ENCODE measurements around the gene SEC24B.
A peak's percentile ranks its signal among the peaks of the same experiment; 100 is the strongest.
"Not testable (repeated sequence)": the region's sequence is repeated elsewhere in the genome, so short reads cannot be mapped to it uniquely, and the experiment has no call there.

SEC24B gene

DNA sequence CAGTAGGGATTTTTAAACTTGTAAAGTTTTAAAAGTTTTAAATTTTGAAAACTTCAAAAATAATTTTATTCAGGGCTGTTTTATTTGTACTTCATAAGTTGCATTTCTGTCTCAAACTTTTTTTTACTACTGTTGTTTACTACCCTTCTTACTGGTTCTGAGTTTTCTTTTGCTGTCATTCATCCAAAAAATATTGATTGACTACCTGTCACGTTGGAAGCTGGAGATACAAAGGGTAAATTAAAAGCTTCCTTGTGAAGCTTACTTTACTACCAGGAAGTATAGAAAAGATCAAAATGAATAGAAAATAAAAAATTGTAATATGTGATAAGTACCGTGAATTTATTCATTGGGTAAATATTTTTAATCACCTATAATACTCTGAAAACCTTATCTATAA is 77.1 kb downstream of the SEC24B start:
- no peak for DNase-seq (ENCODE audit: low read depth)

DNA sequence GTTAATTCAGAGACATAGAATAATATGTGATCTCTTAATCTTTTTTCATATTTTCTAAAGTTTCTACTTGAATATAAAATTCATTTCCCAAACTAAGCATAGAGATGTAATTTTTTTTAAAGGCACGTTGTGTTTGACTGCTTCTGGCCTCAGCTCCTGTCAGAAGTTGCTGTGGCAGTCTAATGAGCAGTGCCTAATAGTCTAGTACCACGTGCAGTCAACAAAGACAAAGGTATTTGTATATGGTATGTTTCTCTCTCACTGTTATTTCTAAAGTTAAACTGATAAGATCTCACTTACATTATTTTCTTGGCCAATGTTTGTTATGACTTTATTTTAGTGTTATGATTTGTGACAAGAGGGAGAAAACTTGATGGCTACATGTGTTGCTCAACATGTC is 77.8 kb downstream of the SEC24B start:
- no peak for DNase-seq (ENCODE audit: low read depth)

DNA sequence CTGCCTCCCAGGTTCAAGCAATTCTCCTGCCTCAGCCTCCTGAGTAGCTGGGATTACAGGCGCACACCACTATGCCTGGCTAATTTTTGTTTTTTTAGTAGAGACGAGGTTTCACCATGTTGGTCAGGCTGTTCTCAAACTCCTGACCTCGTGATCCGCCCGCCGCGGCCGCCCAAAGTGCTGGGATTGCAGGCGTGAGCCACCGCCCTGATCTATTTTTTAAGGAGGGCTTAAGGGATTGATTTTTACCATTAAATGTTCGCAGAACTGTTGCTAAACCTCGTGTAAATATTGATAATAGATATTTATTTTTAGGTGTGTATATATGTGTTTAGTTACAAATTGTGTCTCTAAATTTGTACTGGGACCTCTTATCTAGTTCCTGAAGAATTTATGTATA is 79.8 kb downstream of the SEC24B start:
- DNase-seq (ENCODE audit: low read depth): not testable (repeated sequence)

DNA sequence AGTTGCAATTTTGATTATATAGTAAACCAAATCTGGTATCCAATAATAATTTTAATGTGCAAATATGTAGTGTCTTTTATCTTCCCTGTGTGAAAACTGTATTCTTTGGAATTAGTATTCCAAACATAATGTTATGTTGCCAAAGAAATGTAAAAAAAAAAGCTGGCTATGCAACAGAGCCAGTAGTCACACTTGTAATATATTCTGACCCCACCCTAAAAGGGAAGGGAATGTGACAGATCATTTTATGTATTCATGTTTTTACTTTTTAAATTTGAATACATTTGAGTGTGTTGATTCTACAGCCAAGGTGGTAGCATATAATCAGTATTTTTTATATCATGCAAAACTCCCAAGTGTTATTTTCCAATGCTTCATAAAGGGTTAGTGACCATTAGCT is 98.6 kb downstream of the SEC24B start:
- no peak for DNase-seq (ENCODE audit: low read depth)

DNA sequence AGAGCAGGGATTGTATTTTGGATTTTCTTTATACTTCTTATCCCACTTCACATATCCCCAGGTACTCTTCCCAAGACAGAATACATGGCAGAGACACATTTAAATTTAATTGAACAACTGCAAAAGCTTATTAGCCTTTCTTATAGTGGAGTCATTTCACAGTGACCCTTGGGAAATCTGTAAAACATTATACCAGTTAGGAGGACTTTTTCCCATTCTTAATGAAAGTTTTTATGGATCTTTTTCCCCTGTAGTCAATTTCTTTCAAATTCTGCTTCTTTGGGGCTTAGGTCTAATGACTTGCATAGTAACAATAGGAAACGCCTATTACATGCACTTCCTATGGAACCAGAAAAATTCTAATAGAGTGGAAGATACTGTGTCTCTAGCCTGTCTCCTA is 111.8 kb downstream of the SEC24B start:
- DNase-seq (ENCODE audit: low read depth): no peak

DNA sequence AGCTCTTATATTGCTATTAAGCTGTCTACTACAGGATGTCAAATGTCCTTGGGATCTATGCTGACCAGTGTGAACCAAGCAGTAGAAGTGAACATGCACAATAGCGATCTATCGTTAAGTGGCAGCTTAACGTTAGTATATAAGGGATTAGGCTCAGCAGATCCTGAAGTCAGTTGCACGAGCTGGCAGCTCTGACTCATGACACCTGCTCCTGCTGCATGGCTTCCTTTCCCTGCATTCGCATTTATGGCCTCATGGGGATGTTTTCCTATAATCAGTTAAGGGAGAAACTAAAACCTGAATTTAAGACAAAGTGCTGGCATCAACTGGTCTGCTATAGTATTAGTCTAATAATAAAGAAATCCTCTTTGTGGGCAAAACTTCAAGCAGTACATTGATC is 113.8 kb downstream of the SEC24B start:
- DNase-seq (ENCODE audit: low read depth): no peak

DNA sequence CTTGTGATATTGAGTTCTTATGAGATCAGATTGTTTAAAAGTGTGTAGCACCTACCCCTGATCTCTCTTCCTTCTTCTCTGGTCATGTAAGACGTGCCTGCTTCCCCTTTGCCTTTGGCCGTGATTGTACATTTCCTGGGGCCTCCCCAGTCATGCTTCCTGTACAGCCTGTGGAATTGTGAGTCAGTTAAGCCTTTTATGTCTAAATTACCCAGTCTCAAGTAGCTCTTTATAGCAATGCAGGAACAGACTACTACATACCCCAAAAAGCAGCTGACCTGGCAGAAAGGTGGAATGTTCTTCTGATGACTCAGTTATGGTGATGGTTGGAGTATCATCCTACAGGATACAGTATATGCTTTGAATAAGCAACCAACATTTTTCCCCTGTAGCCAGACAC is 115.0 kb downstream of the SEC24B start:
- peak; percentile 8 for DNase-seq (ENCODE audit: low read depth)

DNA sequence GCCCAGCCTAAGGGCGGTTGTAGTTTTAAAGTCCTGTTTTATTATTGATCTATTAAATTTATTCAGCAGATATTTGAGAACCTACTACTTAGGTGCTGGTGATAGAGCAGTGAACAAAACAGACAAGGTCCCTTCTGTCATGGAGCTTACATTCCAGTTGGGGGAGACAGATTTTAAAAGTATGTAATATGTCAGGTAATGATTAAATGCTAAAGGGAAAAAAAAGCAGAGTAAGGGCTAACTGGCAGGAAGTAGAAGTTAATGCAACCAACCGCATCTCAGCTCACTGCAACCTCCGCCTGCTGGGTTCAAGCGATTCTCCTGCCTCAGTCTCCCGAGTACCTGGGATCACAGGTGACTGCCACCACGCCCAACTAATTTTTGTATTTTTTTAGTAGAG is 118.6 kb downstream of the SEC24B start:
- no peak for DNase-seq (ENCODE audit: low read depth)

DNA sequence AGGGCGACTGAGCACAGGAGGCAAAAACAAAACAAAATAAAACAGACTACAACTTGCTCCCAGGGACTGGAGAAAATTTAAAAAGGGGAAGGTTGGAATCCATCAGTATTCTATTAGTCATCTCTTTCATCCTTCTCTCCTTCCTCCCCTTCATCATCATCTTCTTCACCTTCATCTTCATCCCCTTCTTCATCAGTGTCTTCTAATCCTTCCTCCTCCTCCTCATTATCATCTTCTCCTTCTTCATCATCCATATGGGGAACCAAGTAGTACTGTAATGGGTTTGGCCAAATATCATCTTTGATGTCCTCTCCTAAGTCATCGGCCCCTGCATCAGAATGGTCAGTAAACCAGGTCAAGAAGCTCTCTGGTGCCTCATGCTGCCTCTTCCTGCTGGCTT is 119.5 kb downstream of the SEC24B start:
- DNase-seq (ENCODE audit: low read depth): no peak

DNA sequence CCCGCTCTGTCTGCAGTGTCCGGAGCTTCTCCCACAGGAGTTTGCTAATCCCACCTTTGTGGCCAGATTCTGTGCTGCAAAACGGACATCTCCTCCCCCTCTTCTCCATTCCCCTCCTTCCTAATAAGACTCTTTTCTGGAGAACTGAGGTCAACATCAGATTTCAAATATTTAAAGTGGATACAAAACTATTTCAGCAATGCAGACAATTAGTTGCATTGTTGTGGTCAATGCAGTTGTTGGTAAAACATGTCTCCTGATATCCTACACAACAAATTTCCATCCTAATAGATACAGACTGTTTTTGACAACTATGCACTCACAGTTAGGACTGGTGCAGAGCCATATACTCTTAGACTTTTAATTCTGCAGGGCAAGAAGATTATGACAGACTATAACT is 121.4 kb downstream of the SEC24B start:
- DNase-seq (ENCODE audit: low read depth): no peak

DNA sequence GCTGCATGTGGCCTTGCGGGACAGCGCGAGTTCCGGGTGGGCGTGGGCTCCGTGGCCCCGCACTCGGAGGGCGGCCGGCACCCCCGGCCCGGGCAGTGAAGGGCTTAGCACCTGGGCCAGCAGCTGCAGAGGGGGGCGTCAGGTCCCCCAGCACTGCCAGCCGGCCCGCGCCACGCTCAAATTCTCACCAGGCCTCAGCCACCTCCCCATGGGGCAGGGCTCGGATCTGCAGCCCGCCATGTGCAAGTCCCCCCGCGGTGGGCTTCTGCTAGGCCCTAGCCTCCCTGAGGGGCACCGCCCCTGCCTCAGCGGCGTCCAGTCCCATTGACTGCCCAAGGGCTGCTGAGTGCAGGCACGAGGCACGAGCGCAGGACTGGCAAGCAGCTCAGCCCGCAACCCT is 123.8 kb downstream of the SEC24B start:
- no peak for DNase-seq (ENCODE audit: low read depth)

DNA sequence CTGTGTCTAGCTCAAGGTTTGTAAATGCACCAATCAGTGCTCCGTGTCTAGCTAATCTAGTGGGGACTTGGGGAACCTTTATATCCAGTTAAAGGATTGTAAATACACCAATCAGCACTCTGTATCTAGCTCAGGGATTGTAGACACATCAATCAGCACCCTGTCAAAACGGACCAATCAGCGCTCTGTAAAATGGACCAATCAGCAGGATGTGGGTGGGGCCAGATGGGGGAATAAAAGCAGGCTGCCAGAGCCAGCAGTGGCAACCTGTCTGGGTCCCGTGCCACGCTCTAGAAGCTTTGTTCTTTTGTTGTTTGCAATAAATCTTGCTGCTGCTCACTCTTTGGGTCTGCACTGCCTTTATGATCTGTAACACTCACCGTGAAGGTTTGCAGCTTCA is 124.5 kb downstream of the SEC24B start:
- not testable (repeated sequence) for DNase-seq (ENCODE audit: low read depth)

DNA sequence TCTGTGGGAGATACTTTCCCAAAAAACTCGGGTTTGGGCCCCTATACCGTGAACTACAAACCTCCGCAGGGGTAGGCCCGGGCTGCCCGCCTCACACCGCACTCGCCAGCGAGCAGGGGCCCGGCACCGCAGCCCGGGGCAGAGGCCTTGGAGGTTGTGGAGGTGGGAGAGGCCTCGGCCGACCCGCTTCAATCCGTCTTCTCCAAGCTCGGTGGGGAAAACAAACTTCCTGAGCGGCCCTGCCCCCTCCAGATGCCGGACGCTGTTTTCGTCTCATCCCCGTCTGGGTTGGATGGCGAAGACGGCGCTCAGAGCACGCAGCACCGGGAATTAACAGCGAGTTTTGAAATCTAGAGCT is 126.0 kb downstream of the SEC24B start:
- peak; percentile 31 for DNase-seq (ENCODE audit: low read depth)

DNA sequence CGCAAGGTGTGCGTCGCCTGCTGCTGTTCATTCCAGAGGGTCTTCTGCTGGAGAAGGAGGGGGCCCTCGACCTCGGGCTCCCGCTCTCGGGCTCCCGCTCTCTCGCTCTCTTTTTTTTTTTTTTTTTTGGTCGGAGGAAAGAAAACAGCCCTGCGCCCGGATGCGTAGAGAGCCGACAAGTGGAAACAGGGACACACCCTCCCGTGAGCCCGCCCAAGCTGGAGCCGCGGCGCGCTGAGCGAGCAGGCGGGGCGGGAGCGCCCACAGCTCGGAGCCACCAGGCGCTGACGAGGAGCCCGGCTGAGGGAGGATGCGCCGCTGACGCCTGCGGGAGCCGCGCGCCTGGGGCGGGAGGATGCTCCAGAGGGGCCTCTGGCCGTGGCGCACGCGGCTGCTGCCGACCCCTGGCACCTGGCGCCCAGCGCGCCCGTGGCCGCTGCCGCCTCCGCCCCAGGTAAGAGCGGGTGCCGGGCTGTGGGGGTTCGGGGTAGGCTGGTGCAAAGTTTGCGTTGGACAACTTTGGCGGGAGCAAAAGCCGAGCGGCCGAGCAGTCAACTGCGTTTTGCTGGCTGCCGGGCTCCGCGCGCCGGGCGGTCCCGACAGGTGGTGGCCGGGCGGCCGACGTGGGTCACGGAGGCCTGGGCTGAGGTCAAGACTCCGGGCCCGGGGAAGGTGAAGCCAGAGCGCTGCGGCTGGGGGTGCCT is 126.5 kb downstream of the SEC24B start, which contains the start of gene MCUB:
Gene MCUB (plus strand): TSS at position 264 of the 704 bp plus-strand sequence. CDS start 92 bp downstream, at position 356.
- DNase-seq (ENCODE audit: low read depth): peak; percentile 87

DNA sequence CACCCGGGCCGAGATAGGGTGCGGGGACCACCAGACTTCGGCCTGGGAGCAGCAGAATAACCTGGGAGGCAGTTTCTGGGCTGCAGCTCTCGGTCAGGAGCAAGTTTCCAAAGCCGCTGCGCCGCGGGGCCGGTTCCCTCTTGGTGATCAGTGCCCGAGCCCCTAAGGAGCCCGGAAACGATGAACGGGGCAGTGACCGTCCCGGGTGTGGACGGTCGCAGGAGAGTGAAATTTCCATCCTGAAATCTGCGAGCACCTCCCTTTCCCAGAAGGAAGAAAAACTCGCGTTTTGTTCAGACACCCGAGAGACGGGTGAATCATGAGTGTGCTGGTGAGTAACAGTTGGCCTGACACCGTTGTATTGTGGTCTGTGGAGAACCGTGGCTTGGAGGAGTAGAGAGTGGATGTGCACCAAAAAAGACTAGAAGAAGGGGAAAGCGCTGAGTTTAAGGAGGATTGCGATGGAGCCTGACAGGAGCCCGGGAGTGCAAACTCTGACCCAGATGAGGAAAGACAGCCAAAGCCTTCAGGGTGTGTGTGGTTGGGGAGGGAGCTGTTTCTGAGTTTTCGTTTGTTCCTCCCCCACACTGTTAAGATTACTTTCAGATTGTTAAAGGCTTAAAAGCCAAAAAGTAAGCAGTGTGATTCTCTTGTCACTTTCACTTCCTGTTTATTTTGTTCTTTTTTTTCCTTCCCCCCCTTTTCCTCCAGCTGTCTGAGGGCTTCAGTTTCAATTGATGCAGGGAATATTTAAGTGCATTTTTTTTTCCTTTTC is 127.3 kb downstream of the SEC24B start:
- DNase-seq (ENCODE audit: low read depth): peak; percentile 57

DNA sequence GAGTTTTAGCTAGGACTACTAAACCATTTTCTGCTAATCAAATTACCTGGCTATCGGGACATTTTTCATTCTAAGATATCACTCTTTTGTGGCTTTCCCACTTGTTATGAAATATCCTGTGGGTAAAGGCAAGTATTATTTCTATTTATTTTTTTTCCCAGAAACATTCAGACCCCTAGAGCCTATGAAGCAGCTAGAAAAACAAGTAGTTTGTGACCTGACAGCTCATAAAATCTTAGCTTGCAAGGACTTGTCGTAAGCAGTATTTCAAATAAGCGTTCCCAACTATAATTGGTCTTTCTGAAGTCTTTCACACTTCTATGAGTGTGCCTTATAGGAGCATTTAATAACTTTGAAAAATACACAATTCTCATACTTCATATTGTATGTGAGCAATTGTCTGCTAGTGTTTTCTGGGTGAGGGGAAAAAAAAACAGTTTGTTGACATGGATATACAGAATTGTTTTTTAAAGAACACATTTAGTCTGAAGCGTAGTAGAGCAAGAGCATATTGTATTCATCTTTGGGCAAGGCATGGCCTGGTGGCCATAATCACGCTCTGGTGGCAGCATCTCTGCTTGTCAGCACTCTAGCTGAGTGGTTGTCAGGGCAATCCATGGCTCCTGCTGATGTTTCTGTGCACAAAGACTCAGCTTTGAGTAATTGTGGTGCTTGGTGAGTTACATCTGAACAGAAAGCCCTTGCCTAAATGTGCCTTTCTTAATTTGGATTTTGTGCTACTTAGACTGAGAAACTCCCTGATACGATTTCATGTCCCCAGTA is 129.0 kb downstream of the SEC24B start:
- no peak for DNase-seq (ENCODE audit: low read depth)

DNA sequence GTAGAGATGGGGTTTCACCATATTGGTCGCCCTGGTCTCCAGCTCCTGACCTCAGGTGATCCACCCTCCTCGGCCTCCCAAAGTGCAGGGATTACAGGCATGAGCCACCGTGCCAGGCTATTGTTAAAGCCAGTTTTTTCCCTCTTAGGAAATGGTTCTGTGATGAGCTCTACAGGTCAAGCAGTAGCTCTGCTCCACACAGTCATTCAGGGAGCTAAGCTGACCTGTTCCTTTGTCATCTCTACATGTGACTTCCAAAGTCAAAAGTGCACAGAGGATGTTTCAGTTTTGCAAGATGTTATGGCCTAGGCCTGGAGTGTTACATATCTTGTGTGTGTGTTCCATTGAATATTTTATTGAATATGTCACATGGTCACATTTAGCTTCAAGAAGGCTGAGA is 137.9 kb downstream of the SEC24B start:
- no peak for DNase-seq (ENCODE audit: low read depth)

DNA sequence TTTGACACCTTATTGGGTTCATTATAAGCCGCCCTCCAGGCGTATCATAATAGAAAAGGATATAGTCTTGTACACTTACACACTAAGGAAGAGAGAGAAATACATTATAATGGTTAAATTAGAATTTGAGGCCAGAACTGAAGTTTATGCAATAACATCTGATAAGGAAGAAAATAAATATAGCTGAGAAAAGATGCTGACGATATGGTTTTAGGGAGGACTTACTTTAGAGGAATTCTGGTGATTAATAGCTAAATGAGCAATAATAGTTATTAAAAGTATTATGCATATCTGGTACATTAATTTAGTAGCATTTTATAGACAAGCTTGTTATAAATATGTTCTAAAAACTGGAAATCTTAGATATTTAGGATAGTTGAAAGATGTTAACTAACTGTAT is 138.5 kb downstream of the SEC24B start:
- no peak for DNase-seq (ENCODE audit: low read depth)

DNA sequence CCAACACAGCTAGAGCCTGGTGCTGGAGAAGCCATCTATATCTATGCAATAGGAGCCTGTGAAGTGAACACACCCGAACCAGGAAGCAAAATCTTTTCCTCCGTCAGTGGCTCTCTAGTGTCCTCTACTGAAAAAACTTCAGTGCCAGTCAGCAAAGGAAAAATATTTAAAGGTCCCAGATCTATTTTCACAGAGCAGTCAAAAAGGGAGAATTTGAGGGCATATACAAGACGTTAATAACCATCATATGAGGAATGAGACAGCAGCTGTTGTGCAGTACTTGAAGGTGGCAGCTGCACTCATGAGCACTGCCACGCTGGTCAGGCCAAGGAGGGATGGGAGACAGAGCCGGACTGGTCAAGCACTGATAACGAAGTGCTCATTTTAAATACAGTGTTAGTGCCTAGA is 140.8 kb downstream of the SEC24B start:
- no peak for DNase-seq (ENCODE audit: low read depth)

DNA sequence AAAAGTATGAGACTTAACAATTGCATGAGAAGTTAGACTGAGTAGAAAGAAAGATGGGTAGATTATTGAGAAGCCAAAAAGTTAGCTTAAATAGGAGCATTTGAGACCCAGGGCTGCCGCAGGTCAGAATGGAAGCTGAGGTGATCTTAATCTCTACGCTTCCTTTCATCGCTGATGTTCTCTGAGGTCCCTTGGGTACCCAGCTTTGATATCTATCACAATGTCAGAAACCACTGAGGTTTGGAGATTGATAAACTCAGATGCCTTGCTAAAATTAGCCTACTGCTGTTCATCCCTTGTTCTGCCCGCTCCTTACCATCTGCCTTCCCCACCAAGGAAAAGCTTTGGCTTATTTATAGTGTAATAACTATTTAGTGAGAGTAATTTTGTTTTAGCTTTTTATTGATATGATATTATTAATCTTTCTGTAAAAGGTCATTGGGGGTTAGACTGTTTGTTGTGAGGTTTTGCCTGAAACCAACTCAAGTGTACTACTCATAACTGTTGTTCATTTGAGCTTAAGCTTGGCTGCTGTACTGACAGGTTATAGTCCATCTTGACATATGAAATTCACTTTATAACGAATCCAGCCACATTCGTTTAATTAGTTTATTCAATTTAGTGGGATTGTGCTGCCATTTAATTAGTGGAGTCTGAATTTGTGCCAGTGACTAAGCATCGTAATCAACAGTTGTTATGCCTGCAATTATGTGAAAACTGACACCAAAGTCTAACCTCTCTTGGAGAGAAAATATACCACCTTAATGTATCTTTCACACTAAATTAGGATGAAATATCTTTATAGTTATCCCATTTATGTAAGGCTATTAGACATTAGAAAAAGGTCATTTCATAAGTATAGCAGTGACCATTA is 141.6 kb downstream of the SEC24B start:
- no peak for DNase-seq (ENCODE audit: low read depth)

DNA sequence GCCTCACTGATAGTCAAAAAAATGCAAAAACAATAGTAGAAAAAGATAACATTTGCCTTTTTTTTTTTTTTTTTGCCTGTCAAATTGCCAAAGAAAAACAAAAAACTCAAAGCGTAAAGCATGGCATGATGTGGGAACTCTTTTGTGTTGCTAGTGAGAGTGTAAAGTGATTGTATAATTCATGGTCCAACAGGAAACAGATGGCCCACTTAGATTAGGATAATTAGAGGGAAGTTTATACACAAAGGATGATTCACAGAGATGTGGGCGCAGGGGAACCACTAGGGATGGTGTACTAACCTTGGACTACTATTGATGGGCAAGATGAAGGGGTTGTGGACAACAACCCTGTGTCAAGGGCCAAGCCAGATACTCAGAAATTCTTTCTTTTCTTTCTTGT is 142.8 kb downstream of the SEC24B start:
- DNase-seq (ENCODE audit: low read depth): no peak

DNA sequence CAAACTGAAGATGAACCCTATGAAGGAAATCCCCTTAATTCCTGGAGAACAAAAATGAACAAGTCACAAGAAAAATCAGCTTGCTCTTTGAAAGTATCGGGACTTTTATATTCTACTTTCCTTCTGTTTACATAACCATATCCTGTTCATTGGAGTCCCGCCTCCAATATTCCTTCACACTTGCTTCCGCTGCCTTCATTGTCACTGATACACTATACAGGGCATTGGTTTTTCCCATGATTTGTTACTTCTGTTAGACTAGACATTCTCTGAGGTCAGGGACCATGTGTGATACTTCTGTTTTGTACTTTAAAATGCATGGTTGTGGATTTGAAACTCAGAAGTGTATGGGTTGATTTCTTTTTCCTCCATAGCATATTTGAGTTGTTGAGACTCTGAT is 145.2 kb downstream of the SEC24B start:
- DNase-seq (ENCODE audit: low read depth): no peak
